GM21526 (cell line): ENCODE measurements around the gene CCDC27.

Experiments
- ATAC-seq: cut with Tn5 transposase; IDR thresholded peaks from one replicate; pipeline ENCODE4 v1.9.1; 2021; ENCODE audit warnings: moderate library complexity; ENCODE audit not compliant: unreplicated experiment, low FRiP score

CCDC27 gene

DNA sequence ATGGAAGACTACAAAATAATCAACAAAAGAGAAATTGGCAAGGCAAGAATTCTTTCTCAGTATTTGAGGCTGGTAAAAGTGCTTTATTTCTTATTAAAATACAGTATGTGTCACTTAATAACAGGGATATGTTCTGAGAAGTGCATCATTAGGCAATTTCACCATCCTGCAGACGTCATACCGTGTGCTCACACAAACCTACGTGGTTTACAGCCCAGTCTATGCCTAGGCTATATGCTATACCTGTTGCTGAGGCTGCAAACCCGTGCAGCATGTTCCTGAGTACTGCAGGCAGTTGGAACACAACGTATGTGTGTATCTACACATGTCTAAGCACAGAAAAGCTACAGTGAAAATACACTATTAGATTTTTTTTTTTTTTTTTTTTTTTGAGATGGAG, 2.7 kb upstream of the CCDC27 start:
- no peak for ATAC-seq

DNA sequence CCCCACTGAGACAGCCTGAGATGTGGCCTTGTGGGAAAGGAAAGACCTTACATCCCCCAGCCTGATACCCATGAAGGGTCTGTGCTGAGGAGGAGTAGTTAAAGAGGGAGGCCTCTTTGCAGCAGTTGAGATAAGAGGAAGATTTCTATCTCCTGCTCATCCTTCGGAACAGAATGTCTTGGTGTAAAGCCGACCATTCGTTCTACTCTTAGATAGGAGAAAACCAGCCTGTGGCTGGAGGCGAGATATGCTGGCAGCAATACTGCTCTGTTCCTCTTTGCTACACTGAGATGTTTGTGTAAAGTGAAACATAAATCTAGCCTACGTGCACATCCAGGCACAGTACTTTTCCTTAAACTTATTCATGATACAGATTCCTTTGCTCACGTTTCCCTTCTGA, 1.5 kb upstream of the CCDC27 start:
- ATAC-seq: no peak

DNA sequence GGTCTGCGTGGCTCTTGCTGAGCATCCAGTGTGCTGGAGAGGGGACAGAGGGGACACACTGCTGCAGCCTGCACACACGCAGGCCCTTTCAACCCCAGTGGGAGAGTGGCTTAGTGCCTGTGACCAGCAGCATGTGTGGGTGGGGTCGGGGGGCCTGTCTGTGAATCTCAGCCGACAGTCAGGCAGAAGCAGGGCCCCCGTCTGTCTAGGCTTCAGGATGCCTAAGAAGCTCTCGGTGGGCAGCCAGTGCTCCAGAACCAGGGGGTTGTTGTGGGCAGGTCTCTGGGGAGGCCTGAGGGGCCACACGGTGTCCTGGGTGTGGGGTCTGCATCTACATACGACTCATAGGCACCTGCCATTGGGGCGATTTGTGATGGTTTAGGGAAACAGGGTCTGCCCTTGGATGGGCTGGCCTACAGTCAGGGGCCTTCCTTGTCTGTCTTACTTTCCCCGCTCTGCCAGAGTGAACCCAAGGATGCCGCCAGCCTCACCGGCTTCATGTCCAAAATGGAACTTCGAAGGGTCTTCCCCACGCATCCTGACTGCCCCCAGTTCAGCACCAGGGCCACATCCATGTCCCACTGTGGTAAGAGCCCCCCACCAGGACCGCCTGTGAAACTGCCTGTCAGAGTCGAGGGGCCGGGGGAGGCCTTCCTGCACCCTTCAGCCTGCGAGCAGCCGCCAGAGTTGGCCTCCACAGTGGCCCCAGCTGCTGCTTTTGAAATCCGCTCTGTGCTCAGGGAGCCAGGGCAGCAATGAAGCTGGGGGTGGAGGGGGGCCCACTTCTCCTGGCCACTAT, 1.6 kb downstream of the CCDC27 start:
- no peak for ATAC-seq

DNA sequence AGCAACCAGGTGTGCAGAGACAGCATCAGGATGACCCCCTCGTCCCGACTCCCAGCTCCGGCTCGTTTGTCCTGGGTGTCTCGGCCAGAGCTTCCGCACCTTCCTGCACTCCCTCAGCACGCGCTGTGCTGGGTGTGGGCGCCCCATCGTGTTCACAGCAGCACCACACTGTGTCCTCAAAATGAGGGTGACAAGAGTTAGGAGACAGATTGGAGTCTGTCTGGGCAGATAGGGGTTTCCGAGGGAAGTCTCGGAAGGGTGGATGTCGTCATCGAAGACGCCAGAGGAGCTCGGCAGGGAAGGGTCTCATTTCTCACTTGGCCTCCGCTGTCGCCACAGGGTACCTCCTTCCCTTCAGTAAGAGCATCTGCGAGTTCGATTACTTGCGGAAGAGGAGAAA, 4.1 kb downstream of the CCDC27 start:
- ATAC-seq: no peak

DNA sequence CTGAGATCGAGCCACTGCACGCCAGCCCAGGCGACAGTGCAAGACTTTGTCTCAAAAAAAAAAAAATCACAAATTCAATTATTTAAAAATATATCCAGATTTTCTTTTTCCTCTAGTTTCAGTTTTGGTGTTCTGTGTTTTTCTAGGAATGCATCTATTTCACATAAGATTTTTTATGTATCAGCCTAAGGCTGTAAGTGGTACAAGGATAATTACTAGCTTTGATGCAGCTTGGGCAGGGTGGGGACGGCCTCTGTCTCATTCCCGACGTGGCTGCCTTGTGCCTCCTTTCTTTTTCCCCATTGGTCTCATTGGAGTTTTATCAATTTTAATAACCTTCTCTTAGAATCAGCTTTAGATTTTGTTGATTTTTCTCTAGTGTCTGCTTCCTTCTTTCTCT, 6.9 kb downstream of the CCDC27 start:
- no peak for ATAC-seq

DNA sequence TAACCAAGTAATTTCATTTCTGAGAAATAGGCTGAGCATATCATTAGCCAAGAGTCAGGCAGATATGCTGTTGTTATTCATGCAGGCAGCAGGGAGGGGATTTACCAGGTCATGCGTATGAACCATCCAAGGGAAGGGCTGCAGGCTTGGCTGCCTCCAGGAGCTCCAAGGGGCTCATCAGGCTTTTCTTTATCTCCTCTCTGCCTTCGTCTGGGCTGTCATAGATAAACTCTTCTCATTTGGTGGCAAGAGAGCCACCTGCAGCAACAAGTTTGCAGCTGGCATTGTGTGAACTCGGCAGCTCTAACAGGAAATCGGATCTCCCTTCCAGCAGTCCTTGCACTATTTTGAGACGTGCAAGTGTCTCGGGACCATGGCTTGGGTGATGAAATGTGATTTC, 7.5 kb downstream of the CCDC27 start:
- ATAC-seq: no peak

DNA sequence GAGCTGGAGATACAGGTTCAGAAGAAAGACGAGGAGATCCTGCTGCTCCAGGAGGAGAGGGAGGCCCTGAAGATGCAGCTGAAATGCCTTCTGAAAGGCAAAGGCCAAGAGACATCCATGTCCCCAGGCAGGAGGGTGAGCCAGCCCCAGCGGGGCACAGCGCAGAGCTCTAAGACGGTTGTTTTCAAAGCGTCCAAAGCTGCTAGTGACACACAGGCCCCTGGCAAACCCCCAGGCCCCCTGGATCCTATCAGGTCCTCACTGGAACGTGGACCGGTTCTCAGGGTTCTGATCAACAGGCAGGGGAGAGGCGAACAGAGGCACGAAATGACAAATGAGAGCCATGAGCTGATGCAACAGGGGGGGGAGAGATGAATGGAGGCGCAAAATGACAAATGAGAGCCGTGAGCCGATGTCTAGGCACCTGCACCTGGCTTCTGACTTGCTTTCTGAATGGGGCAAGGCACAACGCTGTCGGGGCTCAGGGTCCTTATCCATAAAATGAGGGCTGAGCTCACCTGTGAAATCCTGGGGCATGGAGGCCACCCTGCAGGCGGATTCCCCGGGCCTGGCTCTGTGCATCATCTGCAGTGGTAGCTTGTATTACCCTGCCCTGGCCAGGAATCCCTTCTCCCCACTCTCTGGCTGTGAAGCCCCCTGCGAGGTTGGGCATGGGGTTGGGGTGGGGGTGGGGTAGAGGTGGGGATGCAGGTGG, 9.2 kb downstream of the CCDC27 start:
- no peak for ATAC-seq

DNA sequence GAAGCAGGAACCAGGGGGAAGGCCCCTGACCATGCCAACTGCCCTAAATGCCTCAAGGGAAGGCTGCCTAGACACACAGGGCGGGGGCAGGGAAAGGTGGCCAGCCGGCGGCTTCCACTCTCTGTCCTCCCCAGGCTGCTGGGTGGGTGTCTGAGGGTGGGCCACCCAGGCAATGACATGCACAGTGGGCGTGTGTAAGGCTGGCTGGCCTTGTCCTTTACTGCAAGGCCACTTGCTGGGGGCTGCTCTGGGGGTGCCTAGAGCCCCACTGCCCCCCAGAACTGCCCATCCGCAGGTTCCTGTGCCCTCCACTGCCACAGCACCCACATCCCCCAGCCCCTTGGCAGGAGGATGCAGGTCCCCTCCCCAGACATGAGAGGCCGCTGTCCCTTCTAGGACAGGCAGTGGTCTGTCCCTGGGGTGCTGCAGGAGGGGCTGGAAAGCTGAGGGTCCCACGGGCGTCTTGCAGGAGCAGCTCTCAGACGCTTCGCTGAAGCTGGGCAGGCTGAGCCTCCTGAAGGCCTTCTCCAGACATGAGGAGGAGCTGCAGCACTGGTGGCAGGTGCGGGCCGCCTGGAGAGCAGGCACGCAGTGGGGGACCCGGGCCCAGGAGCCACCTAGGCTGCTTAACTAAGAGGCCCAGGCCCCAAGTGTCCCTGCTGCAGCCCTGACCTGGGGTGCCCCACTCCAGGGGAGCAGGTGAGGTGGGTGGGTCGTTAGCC, 10.1 kb downstream of the CCDC27 start:
- ATAC-seq: no peak

DNA sequence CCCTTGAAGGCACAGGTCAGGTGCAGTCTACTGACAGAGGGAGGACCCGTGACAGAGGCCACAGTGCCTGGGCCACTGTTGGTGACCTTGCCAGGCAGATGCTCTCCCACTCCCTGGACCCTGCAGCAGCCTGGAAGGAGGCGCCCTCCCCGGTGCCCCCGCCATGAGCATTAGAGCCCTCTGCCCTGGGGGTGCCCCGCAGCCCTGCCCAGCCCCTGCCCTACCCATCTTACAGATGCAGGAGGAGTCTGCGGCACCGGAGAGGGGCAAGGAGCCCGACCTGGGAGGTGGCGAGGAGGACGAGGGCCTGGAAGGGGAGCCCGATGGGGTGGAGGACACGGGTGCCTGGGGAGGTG, 10.6 kb downstream of the CCDC27 start:
- no peak for ATAC-seq

DNA sequence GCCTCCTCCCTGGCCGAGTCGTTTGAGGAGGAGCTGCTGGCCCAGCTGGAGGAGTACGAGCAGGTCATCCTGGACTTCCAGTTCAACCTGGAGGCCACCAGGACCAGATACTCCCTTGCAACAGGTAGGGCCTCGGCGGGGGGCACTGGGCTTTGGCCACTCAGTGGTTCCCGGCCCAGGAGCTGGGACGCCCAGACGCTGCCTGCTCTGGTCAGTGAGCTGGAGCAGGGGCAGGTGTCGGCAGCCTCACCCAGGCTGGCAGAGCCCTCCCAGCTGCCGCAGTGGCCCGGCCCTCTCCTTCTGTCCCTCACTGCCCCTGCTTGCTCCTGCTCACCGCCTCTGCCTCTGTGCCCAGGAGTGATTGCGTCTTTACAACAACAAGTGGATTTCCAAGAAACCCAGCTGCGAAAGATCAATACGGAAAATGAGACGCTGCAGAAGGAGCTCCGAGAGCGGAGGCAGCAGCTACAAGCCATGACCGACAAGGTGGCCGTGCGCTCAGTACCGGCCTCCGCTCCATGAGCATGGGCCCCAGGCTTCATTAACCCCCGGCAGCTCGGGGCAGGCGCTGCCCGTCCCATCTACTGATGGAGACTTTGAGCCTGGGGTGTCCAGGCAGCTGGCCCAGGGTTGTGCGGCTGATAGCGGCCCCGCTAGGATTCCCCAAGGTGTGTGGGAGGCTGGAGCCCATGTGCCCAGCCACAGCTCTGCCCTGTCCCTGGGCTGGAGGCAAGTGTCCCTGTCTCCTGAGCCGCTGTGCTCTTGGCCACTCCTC, 11.3 kb downstream of the CCDC27 start:
- no peak for ATAC-seq

DNA sequence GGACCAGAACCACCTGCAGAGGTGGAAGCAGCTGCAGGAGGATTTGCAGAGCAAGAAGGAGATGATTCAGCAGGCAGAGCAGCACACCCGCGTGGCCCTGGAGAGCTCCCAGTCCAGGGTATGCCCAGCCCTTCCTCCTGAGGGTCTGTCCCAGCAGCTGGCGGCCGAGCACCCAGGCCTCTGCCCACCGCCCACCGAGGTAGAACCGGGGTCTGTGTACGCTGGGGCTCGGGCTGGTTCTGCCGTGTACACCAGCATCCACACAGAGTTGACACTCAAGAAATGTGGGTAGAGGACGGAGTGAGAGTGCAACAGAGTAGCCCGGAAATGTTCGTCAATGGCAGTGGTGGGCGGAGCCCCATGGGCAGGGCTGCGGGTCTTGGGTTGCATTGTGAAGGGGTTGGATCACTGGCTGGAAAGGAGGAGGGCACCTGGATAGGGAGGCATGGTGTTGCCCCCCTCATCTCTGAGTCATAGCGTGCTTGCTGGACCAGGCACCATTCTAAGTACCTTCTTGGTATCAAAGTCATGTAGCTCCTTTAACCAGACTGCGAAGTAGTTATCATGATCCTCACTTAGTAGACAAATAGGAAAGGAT, 15.2 kb downstream of the CCDC27 start:
- no peak for ATAC-seq

DNA sequence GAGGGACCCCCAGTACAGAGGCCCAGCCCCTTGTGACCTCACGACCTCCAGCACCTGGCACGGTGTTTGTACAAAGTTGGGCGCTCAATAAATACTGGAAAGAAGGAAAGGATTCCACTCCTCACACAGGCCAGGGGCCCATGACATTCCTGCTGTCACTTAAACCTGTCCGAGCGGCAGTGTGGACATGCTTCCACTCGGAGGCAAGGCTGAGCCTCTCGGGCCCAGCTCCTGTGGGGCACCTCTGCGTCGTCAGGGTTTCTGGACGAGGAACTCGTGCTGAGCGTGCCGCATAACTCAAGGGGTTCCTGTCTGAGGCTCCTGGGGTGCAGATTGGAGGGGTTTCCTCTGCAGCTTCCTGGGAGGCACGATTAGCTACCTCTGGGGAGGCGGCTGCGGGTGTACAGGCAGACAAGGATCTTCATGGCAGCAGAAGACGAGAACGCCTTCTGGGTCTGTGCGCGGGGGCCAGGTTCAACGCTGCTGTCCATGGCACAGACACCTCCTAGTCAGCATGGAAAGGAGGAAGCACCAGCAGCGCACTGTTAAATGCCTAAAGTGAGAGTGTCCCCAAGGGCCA, 16.7 kb downstream of the CCDC27 start:
- ATAC-seq: no peak

DNA sequence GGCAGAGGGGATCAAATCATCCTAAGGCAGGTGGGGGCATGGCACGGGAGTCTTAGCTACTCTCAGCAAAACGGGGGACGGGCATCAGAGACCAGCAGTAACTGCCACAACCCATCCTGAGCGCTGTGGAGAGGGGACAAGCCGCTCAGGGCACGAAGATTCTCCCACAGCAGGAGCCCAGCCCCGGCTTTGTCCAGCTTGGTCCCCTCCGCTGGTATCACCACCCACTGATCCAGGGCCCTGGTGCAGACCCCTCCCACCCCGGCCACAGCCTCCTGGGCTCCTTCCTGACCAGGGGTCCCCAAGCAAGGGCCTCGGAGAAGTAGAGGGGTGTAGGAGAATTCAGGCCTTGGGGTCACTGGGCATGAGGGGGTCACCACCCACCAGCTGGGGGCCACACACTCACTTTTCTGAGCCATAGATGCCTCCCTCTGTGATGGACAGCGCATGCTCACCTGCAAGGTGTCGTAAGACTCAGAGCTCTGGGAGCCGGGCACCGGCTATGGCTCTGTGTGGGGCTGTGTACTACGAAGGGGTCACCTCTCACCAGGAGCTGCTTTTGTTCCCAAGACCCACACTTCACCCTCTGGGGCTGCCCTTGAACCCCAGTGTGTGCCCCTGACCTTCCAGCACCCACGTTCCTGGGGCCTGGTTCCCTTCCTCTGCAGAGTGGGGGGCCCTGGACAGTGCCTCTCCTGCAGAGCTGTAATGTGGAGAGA, 18.0 kb downstream of the CCDC27 start:
- ATAC-seq: no peak

DNA sequence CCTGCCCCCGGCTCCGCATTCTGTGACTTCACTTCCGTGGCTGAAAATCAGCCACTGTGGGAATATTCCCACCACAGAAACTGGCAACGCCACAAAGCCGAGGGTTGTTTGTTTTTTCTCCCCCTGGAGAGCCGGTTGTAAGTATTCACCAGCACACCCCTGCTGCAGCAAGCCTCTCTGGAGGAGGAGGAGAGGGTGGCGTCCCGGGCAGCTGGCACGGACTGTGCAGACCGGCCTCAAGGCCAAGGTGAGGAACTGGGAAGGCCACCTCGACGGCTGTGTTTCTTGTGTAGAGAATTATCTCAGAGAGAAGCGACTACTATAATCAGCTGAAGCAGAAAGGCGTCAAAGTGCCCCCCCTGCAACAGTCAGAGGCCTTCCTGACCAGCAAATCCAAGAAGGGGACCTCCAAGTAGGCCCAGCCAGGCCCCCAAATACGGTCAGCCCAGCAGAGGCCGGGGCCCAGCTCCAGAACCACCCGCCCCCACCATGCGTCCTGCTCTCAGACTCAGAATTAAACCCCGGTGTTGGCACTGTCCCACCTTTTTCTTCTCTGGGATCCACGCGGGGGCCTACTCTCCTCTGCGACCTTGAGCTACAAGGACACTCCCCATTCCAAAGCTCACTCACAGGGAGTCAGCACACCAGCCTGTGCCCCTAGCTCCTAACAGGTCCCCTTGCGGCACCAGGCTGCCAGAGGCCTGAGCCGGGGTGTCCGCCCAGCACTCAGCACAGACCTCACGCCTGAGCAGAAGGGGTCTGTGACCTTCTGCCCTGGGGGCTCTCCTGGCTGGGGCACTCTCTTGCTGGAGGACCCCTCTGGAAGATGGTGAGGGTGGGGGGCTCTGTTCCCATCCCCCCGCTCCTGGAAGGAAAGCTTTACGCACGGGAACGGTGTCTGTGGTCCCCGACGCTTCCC, 19.1 kb downstream of the CCDC27 start:
- ATAC-seq: no peak

DNA sequence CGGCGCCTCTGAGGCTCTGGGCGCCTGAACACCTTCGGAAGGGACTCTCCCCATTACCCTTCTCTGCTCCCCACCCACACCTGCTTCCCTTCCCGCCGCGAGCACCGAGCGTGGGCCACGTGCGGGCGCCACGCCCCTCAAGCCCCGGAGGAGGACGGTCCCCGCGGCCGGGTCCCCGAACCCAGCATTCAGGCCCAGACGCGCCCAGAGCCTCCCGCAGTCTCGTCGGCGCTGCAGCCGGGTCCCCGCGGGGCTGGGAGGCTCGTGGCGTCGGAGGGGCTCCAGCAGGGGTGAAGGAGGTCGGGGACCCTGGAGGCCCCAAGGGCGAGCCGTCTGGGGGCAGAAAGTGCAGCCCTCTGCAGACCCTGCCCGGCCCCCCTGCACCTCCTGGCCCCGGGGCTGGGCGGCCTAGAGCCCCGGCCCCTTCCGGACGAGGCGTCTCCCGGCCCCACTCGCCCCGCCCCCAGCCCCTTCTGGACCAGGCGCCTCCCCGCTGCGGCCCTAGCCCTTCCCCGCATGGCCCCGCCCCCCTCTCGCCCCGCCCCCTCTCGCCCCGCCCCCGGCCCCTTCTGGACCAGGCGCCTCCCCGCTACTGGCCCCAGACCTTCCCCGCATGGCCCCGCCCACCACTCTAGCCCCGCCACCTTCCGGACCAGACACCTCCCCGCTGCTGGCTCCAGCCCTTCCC, 19.9 kb downstream of the CCDC27 start:
- ATAC-seq: peak; percentile 58

DNA sequence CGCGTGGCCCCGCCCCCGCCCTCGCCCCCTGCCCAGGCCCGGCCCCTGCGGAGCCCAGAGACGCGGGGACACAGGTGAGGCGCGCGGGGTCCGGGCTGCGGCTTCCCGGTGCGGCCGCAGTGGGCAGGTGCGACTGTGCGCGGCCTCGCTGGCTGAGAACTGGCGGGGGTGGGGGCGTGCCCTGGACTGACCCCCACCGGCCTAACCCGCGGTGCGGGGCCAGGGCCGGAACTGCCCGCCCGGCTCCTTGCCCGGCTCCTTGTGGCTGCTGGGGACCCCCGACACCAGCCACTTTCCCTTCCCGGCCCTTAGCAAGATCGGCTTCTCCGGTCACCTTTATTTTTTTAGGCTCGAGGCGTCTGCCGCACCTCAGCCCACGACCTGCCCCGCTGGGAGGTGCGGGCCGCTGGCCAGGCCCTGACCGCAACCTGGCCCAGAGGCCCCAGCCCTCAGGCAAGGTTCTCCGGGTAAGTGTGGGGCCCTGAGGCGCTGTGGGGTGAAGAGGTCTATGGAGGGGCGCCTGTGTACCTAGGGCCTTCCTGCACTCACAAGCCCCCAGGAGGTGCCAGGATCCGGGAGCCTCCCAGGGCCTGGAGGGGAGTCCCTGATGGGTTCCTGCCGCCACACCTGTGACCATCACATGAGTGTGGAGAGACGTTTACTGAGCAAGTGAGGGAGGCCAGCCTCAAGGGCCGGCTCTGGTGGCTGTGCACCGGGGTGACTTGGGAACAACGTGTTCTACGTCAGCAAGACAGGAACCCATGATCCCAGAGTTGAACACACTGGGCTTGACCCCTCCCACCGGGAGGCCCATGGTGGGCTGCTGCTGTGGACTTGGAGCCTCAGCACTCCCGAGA, 20.7 kb downstream of the CCDC27 start, which contains the start of gene SMIM1:
Gene SMIM1 (plus strand): TSS at position 35 of the 857 bp plus-strand sequence. CDS start 2,625 bp downstream, outside the sequence.
- ATAC-seq: no peak
